ENCODE measurements around the gene TFCP2L1.

The TFCP2L1 gene

GRCh38 chr2:121189661-121190381, 95.2 kb downstream of the TFCP2L1 start:
- no peak for TF ChIP-seq CTCF (IDR thresholded peaks at IDR 0.05; ENCODE audit: extremely low read depth, insufficient read depth, missing control alignments)
- no peak for DNase-seq (ENCODE audit: low spot score)

GRCh38 chr2:121189011-121189410, 96.0 kb downstream of the TFCP2L1 start:
- in situ Hi-C loops (cut with MboI; ENCODE audit: low pct_unique_long_range_greater_than_20kb, low sequenced_read_pairs, unreplicated experiment), result no loop called here
- no peak for TF ChIP-seq CTCF (IDR thresholded peaks at IDR 0.05; ENCODE audit: extremely low read depth, insufficient read depth, missing control alignments)
- DNase-seq (ENCODE audit: low spot score), result no peak

More at GRCh38 chr2:121189661-121190381, 95.2 kb downstream of the TFCP2L1 start:
- in situ Hi-C loops (cut with MboI; ENCODE audit: low pct_unique_long_range_greater_than_20kb, low sequenced_read_pairs, unreplicated experiment), result no loop called here

- in situ Hi-C loops (cut with MboI; ENCODE audit: low pct_unique_long_range_greater_than_20kb, low sequenced_read_pairs, unreplicated experiment), result no loop called here
- DNase-seq (ENCODE audit: low spot score), result no peak
- no peak for TF ChIP-seq CTCF (IDR thresholded peaks at IDR 0.05; ENCODE audit: extremely low read depth, insufficient read depth, missing control alignments)
These were observed 97.0 kb downstream of the TFCP2L1 start for GRCh38 chr2:121187982-121188411.

GRCh38 chr2:121187351-121187981, 97.5 kb downstream of the TFCP2L1 start:
- TF ChIP-seq CTCF (IDR thresholded peaks at IDR 0.05; ENCODE audit: extremely low read depth, insufficient read depth, missing control alignments), result no peak
- DNase-seq (ENCODE audit: low spot score), result no peak
- in situ Hi-C loops (cut with MboI; ENCODE audit: low pct_unique_long_range_greater_than_20kb, low sequenced_read_pairs, unreplicated experiment), result no loop called here

- no peak for DNase-seq (ENCODE audit: low spot score)
- TF ChIP-seq CTCF (IDR thresholded peaks at IDR 0.05; ENCODE audit: extremely low read depth, insufficient read depth, missing control alignments), result no peak
- in situ Hi-C loops (cut with MboI; ENCODE audit: low pct_unique_long_range_greater_than_20kb, low sequenced_read_pairs, unreplicated experiment), result no loop called here
These were observed 98.7 kb downstream of the TFCP2L1 start for GRCh38 chr2:121186261-121186660.

- no peak for TF ChIP-seq CTCF (IDR thresholded peaks at IDR 0.05; ENCODE audit: extremely low read depth, insufficient read depth, missing control alignments)
- no peak for DNase-seq (ENCODE audit: low spot score)
- in situ Hi-C loops (cut with MboI; ENCODE audit: low pct_unique_long_range_greater_than_20kb, low sequenced_read_pairs, unreplicated experiment), result no loop called here
These were observed 99.4 kb downstream of the TFCP2L1 start for GRCh38 chr2:121185571-121186074.
